ENCODE data around the gene SEC61A2. TPM values are rescaled to one million over a fixed set of nuclear protein-coding genes. Genes with fewer than 3 reads are reported as not detected.

SEC61A2 gene
- total RNA-seq, 6 experiments from 2014 or later = 3.6 to 7.5 (median 6.5) TPM

DNA sequence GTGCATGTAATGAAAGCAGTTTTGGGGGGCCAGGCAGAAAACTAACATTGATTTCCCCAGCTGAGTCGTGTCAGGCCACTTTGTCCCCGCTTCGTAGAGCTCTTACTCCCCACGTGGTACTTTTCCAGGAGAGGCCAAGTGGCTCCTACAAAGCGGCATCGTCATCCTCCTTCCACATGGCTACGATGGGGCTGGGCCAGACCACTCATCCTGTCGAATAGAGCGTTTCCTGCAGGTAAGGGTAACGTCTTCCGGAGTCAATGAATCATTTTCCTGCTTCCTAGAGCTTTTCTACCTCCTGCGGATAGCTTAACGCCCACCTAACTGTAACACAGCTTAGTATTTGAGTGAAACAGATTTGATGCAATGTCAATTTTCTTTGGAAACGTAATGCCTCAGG, 21.7 kb upstream of the SEC61A2 start:
- Histone ChIP-seq H3K9me3 (no peaks in the 10 kb centered on the region), H3K27ac (no peak overlapping the region), H3K4me1 (no peaks in the 10 kb centered on the region), H3K36me3 (peaks cover 0 to 95% (median 41%) of the 10 kb centered on the region in 4 donors), H3K4me3 (no peak overlapping the region), H3K27me3 (no peaks in the 10 kb centered on the region)
- DNase-seq (no peak), ATAC-seq (no peak)
- 94% methylated on average over 14 of the region's 14 CpGs for WGBS (ENCODE audit: insufficient coverage, low coverage, low lambda C conversion rate, missing lambda C conversion rate)
- intact Hi-C loops (cut with DNase I) = no loop called here
- TF ChIP-seq POLR2A (IDR thresholded peaks at IDR 0.05) = no peak
- no peak for TF ChIP-seq CTCF (IDR thresholded peaks at IDR 0.05)

DNA sequence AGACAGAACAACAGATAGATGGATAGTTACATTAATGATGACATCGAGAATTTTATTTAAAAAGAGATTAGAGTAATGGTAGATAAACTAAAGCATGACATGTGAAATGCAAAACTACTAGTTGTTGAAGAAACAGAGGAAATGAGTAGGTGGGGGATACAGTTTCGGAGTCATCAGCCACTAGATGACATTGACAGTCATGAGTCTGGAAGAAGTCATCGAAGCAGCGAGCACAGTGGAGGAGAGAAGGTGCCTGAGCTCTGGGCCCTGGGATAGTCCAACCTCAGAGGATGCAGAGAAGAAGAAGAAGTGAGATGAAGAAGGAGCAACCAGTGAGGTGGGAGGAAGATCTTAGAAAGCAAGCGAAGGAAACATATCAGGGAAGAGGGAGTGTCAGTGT, 20.2 kb upstream of the SEC61A2 start:
- no peak for DNase-seq
- H3K27ac ChIP-seq = no peak overlapping the region
- ATAC-seq = no peak
- no peaks in the 10 kb centered on the region for H3K4me1 ChIP-seq
- WGBS (ENCODE audit: insufficient coverage, low coverage, low lambda C conversion rate, missing lambda C conversion rate) = 87% methylated on average over 4 of the region's 5 CpGs
- TF ChIP-seq POLR2A (IDR thresholded peaks at IDR 0.05) (no peak), CTCF (IDR thresholded peaks at IDR 0.05) (no peak)
- no peak overlapping the region for H3K4me3 ChIP-seq
- H3K9me3 ChIP-seq = no peaks in the 10 kb centered on the region
- no peaks in the 10 kb centered on the region for H3K27me3 ChIP-seq
- H3K36me3 ChIP-seq = peaks cover 0 to 97% (median 47%) of the 10 kb centered on the region in 4 donors
- intact Hi-C loops (cut with DNase I) = no loop called here

GRCh38 chr10:12111528-12111927, 17.9 kb upstream of the SEC61A2 start:
- Histone ChIP-seq H3K36me3 (peaks cover 0 to 89% (median 37%) of the 10 kb centered on the region in 4 donors), H3K27ac (no peak overlapping the region), H3K4me3 (no peak overlapping the region), H3K4me1 (no peaks in the 10 kb centered on the region), H3K27me3 (no peaks in the 10 kb centered on the region), H3K9me3 (no peaks in the 10 kb centered on the region)
- DNase-seq = no peak
- intact Hi-C loops (cut with DNase I) = no loop called here
- no peak for ATAC-seq
- TF ChIP-seq POLR2A (IDR thresholded peaks at IDR 0.05) = no peak
- TF ChIP-seq CTCF (IDR thresholded peaks at IDR 0.05) = no peak

GRCh38 chr10:12113627-12114026, 15.8 kb upstream of the SEC61A2 start:
- H3K9me3 ChIP-seq = no peaks in the 10 kb centered on the region
- intact Hi-C loops (cut with DNase I) = no loop called here
- DNase-seq = peak in 1 of 3 donors; percentile 8
- ATAC-seq = no peak
- no peak overlapping the region for H3K4me3 ChIP-seq
- peaks cover 0 to 86% (median 39%) of the 10 kb centered on the region in 4 donors for H3K36me3 ChIP-seq
- no peak overlapping the region for H3K27ac ChIP-seq
- no peaks in the 10 kb centered on the region for H3K4me1 ChIP-seq
- no peaks in the 10 kb centered on the region for H3K27me3 ChIP-seq
- no peak for TF ChIP-seq POLR2A (IDR thresholded peaks at IDR 0.05)
- TF ChIP-seq CTCF (IDR thresholded peaks at IDR 0.05) = no peak
- WGBS (ENCODE audit: insufficient coverage, low coverage, low lambda C conversion rate, missing lambda C conversion rate) = 60% methylated on average over 1 of the region's 2 CpGs

- Histone ChIP-seq H3K4me3 (no peak overlapping the region), H3K9me3 (no peaks in the 10 kb centered on the region), H3K36me3 (peaks cover 0 to 57% (median 31%) of the 10 kb centered on the region in 4 donors), H3K27me3 (no peaks in the 10 kb centered on the region), H3K4me1 (no peaks in the 10 kb centered on the region), H3K27ac (no peak overlapping the region)
- ATAC-seq = no peak
- WGBS (ENCODE audit: insufficient coverage, low coverage, low lambda C conversion rate, missing lambda C conversion rate) = 91% methylated on average over 4 of the region's 4 CpGs
- TF ChIP-seq CTCF (IDR thresholded peaks at IDR 0.05) = no peak
- no peak for TF ChIP-seq POLR2A (IDR thresholded peaks at IDR 0.05)
- intact Hi-C loops (cut with DNase I) = no loop called here
- DNase-seq = no peak
Measured at GRCh38 chr10:12121673-12122072, 7.8 kb upstream of the SEC61A2 start.

All from right lobe of liver (tissue), 6 donors.